ENCODE measurements around the gene CDC42EP1.
"Not testable (repeated sequence)": the region's sequence is repeated elsewhere in the genome, so short reads cannot be mapped to it uniquely, and the experiment has no call there.

The CDC42EP1 gene

DNA sequence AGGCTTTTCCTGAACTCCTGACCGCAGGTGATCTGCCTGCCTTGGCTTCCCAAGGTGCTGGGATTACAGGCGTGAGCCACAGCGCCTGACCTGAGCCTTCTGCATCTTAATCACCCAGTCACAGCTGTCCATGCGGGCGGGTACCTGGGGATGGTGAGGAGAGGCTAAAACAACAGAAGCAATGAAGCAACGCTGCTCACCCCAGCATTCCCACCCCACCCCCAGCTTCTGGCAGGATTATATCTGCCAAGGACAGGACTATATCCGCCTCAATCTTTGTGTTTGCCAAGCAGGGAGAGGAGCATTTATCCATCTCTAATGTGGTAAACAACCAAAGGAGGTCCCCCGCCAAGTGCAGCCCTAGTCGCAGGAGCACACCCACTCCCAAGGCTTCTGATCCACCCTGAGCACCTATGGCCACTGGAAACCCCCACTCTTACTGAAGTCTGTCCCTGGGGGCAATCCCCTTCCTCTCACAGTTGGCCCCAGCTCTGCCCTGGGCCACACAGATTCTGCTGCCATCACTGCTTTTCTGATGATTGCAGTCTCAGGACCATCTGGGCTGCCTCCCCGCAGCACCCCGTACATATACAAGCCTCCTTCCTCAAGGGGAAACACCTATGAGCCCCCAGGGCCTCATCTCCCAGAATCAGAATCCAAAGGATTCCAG, 28.4 kb downstream of the CDC42EP1 start:
- no peak for FAIRE-seq

DNA sequence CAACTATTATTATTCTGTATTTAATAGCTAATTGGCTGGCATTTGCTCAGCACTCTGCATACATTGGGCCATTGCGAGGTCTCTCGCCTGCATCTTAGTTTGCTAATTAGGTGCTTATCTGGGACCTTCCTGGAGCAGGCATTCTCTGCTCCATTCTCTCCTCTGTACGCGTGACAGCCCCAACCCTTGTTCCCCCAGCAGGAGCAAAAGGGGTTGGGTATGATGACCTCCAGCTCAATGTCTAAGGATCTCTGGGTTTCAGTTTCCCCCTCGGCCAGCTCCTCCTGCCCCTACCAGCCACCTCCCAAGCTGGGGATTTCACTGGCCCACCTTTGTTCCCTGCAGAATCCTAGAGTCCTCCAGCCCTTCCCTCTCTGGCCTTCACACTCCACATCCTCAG, 29.4 kb downstream of the CDC42EP1 start:
- FAIRE-seq, result no peak

DNA sequence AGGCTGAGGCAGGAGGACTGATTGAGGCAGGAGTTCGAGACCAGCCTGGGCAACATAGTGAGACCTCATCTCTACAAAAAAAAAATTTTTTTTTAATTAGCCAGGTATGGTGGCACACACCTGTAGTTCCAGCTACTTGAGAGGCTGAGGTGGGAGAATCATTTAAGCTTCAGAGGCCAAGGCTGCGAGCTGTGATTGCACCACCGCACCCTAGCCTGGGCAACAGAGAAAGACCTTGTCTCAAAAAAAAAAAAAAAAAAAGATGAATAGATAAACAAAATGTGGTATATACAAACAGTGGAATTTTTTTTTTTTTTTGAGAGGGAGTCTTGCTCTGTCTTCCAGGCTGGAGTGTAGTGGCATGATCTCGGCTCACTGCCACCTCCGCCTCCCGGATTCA, 30.8 kb downstream of the CDC42EP1 start:
- FAIRE-seq, result not testable (repeated sequence)

DNA sequence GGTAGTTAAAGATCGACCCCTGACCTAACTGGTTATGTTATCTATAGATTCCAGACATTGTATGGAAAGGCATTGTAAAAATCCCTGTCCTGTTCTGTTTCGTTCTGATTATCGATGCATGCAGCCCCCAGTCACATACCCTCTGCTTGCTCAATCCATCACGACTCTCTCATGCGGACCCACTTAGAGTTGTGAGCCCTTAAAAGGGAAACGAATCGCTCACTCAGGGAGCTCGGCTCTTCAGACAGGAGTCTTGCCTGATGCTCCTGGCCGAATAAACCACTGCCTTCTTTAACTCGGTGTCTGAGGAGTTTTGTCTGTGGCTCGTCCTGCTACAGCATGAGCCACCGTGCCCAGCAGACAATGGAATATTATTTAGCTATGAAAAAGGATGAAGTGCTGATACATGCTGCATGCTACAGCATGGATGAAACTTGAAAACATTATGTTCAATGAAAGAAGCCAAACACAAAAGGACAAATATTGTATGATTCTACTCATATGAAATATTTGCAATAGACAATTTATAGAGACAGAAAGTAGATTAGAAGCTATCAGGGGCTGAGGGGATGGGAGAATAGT, 31.6 kb downstream of the CDC42EP1 start:
- no peak for FAIRE-seq

GRCh38 chr22:37594237-37594636, 34.0 kb downstream of the CDC42EP1 start:
- no peak for FAIRE-seq

DNA sequence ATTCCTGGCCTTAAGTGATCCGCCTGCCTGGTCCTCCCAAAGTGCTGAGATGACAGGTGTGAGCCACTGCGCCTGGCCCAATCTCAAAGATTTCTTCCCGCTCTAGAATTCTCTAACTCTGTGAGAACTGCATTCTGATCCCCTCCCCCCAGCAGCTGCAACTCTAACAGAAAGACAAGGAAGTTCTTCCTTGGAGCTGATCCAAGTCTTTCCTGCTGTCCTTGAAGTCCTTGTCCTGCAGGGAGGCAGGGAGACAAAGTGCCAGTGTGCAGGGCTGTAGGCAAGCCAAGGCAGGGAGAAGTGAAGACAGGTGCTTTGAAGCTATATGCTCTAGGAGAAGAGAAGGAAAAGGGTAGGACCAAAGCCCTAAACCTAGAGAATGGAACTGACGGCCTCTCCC, 38.9 kb downstream of the CDC42EP1 start:
- no peak for FAIRE-seq

- no peak for FAIRE-seq
These were observed 40.9 kb downstream of the CDC42EP1 start for GRCh38 chr22:37601203-37601539.

GRCh38 chr22:37601540-37602442, 41.5 kb downstream of the CDC42EP1 start:
- peak; percentile 91 for FAIRE-seq

DNA sequence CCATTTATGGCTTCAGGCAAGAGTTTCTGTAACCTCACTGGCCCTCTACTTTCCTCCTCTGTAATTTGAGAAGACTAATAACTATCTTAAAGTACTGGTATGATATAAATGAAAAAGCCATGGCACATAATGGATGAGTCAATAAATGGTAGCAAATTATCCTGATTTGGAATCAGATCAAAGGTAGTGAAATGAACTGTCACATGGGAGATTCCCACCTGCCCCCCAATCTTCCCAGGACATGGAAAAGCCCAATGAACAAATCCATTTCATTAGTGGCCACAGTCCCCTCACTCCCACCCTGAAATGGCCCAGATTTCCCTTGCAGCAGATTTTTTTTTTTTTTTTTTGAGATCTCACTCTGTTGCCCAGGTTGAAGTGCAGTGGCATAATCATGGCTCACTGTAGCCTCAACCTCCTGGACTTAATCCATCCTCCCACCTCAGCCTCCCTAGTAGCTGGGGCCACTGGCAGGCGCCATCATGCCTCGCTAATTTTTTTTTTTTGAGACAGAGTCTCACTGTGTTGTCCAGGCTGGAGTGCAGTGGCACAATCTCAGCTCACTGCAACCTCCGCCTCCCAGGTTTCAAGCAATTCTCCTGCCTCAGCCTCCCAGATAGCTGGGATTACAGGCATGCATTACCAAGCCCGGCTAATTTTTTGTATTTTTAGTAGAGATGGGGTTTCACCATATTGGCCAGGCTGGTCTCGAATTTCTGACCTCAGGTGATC, 42.4 kb downstream of the CDC42EP1 start:
- FAIRE-seq, result not testable (repeated sequence)

- no peak for FAIRE-seq
These were observed 43.8 kb downstream of the CDC42EP1 start for GRCh38 chr22:37604074-37604473.

DNA sequence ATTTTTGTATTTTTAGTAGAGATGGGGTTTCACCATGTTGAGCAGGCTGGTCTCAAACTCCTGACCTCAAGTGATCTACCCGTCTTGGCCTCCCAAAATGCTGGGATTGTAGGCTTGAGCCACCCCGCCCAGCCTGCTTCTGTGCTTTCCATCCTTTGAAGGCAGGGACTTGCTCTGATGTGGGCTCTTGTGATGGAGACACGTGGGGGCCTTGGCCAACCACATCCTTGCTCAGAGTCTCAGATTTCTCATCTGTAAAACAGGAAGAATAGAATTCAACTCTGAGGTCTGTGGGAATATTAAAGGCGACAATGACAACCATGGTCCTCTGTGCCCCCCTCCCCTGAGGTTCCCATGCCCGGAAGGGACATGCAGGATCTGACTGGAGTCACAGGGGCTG, 44.6 kb downstream of the CDC42EP1 start:
- no peak for FAIRE-seq

GRCh38 chr22:37607010-37607934, 47.0 kb downstream of the CDC42EP1 start:
- no peak for FAIRE-seq

DNA sequence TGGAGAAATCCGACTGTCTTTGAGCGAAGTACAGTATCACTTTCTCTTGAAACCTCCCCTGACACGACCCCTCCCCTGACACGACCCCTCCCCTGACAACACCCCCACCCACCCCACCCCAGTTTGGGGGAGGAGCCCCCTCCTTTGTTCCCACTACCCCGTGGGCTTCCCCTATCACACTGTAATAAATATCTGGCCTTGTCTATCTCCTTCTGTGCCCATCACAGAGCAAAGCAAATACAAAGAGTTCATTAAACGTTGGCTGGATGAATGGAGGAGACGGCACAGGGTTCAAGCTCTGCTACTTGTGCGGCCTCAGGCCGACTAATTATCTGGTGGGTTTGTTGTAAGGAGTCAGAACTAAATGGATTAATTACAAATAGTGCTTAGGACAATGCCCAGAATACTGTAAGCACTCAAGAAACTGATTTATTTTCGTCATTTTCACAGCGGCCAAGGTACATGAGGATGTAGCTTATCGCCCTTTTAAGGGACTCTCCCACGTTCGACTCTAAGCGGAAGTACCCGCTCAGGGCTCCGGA, 47.7 kb downstream of the CDC42EP1 start:
- peak; percentile 56 for FAIRE-seq

- no peak for FAIRE-seq
These were observed 48.4 kb downstream of the CDC42EP1 start, which contains the start of gene GGA1 for GRCh38 chr22:37608477-37609239. GGA1 (plus strand) TSS chr22:37608834; CDS start chr22:37608861, 27 bp downstream.

GRCh38 chr22:37609240-37610152, 49.2 kb downstream of the CDC42EP1 start:
- FAIRE-seq, result no peak

DNA sequence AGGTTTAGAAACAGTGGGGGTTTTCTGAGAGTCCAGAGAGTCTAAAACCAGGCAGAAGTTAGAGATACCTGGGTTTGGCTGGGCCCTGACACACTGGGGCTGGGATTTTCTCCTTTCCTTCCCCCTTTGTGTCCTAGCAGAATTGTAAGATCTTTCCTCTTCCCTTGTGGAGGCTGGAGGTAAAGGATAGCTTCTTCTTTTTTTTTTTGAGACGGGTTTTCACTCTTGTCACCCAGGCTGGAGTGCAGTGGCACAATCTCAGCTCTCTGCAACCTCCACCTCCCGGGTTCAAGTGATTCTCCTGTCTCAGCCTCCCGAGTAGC, 49.8 kb downstream of the CDC42EP1 start:
- FAIRE-seq, result not testable (repeated sequence)

DNA sequence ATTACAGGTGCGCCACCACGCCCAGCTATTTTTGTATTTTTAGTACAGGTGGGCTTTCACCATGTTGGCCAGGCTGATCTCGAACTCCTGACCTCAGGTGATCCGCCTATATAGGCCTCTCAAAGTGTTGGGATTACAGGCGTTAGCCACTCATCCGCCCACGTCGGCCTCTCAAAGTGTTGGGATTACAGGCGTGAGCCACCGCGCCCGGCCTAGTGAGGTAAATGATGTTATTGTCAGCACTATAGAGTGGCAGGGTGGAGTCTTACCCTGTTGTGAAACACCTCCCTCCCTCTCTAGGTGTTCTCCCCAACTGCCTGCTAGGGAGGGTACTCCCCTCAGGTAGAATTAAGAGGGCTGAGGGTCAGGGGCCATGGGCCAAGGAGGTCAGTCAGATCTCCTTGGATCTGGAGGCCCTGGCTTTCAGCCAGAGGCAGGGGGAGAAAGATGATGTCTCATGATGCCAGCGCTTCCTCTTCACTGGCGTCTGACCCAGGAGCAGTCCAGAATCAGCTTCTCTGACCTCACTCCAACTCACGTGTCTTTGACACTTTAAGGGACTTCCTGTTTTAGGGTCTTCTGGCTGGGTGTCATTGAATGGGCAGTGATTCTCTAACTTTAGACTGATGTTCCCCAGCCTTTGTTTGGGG, 50.3 kb downstream of the CDC42EP1 start:
- no peak for FAIRE-seq

- no peak for FAIRE-seq
These were observed 50.9 kb downstream of the CDC42EP1 start for GRCh38 chr22:37611207-37611606.

Data from TTC549 (cell line).